ENCODE data around the gene CIAO3. TPM values are rescaled to one million over a fixed set of nuclear protein-coding genes. Genes with fewer than 3 reads are reported as not detected.

Gene CIAO3
- total RNA-seq, 1 experiment from 2014 or later = 44.5 TPM

DNA sequence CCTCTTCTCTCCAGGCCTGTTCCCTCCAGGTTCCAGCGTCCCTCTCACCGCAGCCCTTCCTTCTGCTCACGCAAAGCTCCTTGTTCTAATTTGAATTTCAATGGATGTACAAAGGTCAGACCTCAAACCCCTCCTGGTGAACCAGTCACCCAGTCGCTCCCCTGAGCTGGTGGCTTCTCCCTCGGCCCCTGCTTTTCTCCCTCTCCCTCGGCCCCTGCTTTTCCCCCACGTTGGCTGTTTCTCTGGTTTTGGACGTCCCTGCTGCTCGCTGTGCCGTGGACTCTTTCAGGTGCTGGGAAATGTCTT, 11.2 kb upstream of the CIAO3 start:
- DNase-seq = no peak
- Histone ChIP-seq H3K9me3 (no peaks in the 10 kb centered on the region), H3K4me1 (peaks cover 6% of the 10 kb centered on the region), H3K36me3 (ENCODE audit: control insufficient read depth, insufficient read depth, low read length) (no peaks in the 10 kb centered on the region), H3K4me3 (ENCODE audit: low read depth, low read length) (no peak overlapping the region), H3K27me3 (replicated peaks; ENCODE audit: control insufficient read depth, insufficient read depth, low read length) (no peaks in the 10 kb centered on the region)
- CTCF ChIA-PET = no interaction called here
- no peaks in the 10 kb centered on the region for H3K9me3 Mint-ChIP-seq (ENCODE audit: unreplicated experiment)
- H3K4me1 Mint-ChIP-seq (ENCODE audit: low read depth, unreplicated experiment) = peaks cover 7% of the 10 kb centered on the region
- H3K27ac Mint-ChIP-seq (ENCODE audit: unreplicated experiment) = peak overlapping the region; percentile 27
- no TSS peak for BruUV-seq (replicated peaks)
- intact Hi-C loops (cut with micrococcal nuclease; ENCODE audit: unreplicated experiment) = no loop called here
- H3K27me3 Mint-ChIP-seq (ENCODE audit: insufficient read depth, unreplicated experiment) = no peaks in the 10 kb centered on the region
- TF ChIP-seq, protein P1, sequence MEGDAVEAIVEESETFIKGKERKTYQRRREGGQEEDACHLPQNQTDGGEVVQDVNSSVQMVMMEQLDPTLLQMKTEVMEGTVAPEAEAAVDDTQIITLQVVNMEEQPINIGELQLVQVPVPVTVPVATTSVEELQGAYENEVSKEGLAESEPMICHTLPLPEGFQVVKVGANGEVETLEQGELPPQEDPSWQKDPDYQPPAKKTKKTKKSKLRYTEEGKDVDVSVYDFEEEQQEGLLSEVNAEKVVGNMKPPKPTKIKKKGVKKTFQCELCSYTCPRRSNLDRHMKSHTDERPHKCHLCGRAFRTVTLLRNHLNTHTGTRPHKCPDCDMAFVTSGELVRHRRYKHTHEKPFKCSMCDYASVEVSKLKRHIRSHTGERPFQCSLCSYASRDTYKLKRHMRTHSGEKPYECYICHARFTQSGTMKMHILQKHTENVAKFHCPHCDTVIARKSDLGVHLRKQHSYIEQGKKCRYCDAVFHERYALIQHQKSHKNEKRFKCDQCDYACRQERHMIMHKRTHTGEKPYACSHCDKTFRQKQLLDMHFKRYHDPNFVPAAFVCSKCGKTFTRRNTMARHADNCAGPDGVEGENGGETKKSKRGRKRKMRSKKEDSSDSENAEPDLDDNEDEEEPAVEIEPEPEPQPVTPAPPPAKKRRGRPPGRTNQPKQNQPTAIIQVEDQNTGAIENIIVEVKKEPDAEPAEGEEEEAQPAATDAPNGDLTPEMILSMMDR (IDR thresholded peaks at IDR 0.05; ENCODE audit: insufficient read depth in 1 of 2, low read depth in 1 of 2, low read length in 1 of 2, severe bottlenecking in 1 of 2, unreplicated experiment in 1 of 2) = no peak
- H3K4me3 Mint-ChIP-seq (ENCODE audit: unreplicated experiment) = peak overlapping the region; percentile 3
- peaks cover 4% of the 10 kb centered on the region for H3K36me3 Mint-ChIP-seq (ENCODE audit: insufficient read depth, unreplicated experiment)
- POLR2A ChIA-PET = interaction anchor here (1.0 kb wide), 1 partner anchor 31 kb away, joined by 3 read pairs; the partner anchor contains the start of gene ANTKMT

GRCh38 chr16:751152-752006, 10.6 kb upstream of the CIAO3 start:
- ChIA-PET CTCF (no interaction called here), POLR2A (interaction anchor here (1.0 kb wide), 1 partner anchor 30 kb away, joined by 3 read pairs; the partner anchor contains the start of gene ANTKMT)
- intact Hi-C loops (cut with micrococcal nuclease; ENCODE audit: unreplicated experiment) = no loop called here
- Mint-ChIP-seq H3K27ac (ENCODE audit: unreplicated experiment) (peak overlapping the region; percentile 27), H3K9me3 (ENCODE audit: unreplicated experiment) (no peaks in the 10 kb centered on the region), H3K4me1 (ENCODE audit: low read depth, unreplicated experiment) (peaks cover 7% of the 10 kb centered on the region), H3K4me3 (ENCODE audit: unreplicated experiment) (no peak overlapping the region), H3K36me3 (ENCODE audit: insufficient read depth, unreplicated experiment) (peaks cover 4% of the 10 kb centered on the region), H3K27me3 (ENCODE audit: insufficient read depth, unreplicated experiment) (no peaks in the 10 kb centered on the region)
- Histone ChIP-seq H3K4me3 (ENCODE audit: low read depth, low read length) (no peak overlapping the region), H3K4me1 (peaks cover 6% of the 10 kb centered on the region), H3K9me3 (no peaks in the 10 kb centered on the region), H3K36me3 (ENCODE audit: control insufficient read depth, insufficient read depth, low read length) (no peaks in the 10 kb centered on the region), H3K27me3 (replicated peaks; ENCODE audit: control insufficient read depth, insufficient read depth, low read length) (no peaks in the 10 kb centered on the region)
- DNase-seq = no peak
- TF ChIP-seq, protein P1 (IDR thresholded peaks at IDR 0.05; ENCODE audit: insufficient read depth in 1 of 2, low read depth in 1 of 2, low read length in 1 of 2, severe bottlenecking in 1 of 2, unreplicated experiment in 1 of 2) = no peak
- BruUV-seq (replicated peaks) = no TSS peak

DNA sequence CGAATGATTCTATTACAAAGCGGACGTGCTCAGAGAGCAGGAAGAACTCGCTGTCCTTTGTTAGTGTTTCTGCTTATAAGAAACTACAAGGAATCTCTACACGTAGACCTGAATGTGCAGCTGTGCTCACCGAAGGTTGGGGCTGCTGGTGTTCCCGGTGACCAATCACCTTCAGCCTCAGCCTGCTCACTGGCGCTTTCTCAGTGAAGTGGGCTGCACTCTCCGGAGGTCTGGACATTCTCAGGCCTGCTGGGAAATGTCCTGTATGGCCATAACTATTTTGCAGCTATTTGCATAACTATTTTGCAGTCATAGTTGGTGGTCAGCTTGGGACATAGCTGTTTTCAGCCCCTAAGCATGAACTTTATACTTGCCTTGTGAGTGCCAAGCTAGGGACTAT, 9.7 kb upstream of the CIAO3 start:
- no peak for DNase-seq
- no TSS peak for BruUV-seq (replicated peaks)
- Histone ChIP-seq H3K4me3 (ENCODE audit: low read depth, low read length) (no peak overlapping the region), H3K36me3 (ENCODE audit: control insufficient read depth, insufficient read depth, low read length) (no peaks in the 10 kb centered on the region), H3K4me1 (peaks cover 6% of the 10 kb centered on the region), H3K27me3 (replicated peaks; ENCODE audit: control insufficient read depth, insufficient read depth, low read length) (no peaks in the 10 kb centered on the region), H3K9me3 (no peaks in the 10 kb centered on the region)
- peaks cover 4% of the 10 kb centered on the region for H3K36me3 Mint-ChIP-seq (ENCODE audit: insufficient read depth, unreplicated experiment)
- intact Hi-C loops (cut with micrococcal nuclease; ENCODE audit: unreplicated experiment) = no loop called here
- H3K27me3 Mint-ChIP-seq (ENCODE audit: insufficient read depth, unreplicated experiment) = no peaks in the 10 kb centered on the region
- H3K4me3 Mint-ChIP-seq (ENCODE audit: unreplicated experiment) = no peak overlapping the region
- no peaks in the 10 kb centered on the region for H3K9me3 Mint-ChIP-seq (ENCODE audit: unreplicated experiment)
- CTCF ChIA-PET = interaction anchor here (0.7 kb wide), 1 partner anchor 47 kb away, joined by 3 read pairs; no protein-coding TSS in a partner anchor
- no peak overlapping the region for H3K27ac Mint-ChIP-seq (ENCODE audit: unreplicated experiment)
- H3K4me1 Mint-ChIP-seq (ENCODE audit: low read depth, unreplicated experiment) = peaks cover 7% of the 10 kb centered on the region
- TF ChIP-seq, protein P1 (IDR thresholded peaks at IDR 0.05; ENCODE audit: insufficient read depth in 1 of 2, low read depth in 1 of 2, low read length in 1 of 2, severe bottlenecking in 1 of 2, unreplicated experiment in 1 of 2) = no peak
- POLR2A ChIA-PET = interaction anchor here (0.6 kb wide), 1 partner anchor 638 kb away, joined by 4 read pairs; no protein-coding TSS in a partner anchor
